DND-41 (cell line): Measurements from ENCODE around the gene TRAPPC2L.

Experiments used
- CTCF ChIP-seq: IDR thresholded peaks from 2 replicates; pipeline ENCODE4 v1.5.1; 2012; ENCODE audit warnings: borderline replicate concordance, low read length, moderate library complexity, mild to moderate bottlenecking; ENCODE audit not compliant: poor library complexity, severe bottlenecking; ENCODE audit errors: extremely low read depth
- EZH2 ChIP-seq: IDR thresholded peaks from 3 replicates; pipeline ENCODE4 v1.6.1; 2012; ENCODE audit warnings: borderline replicate concordance, low read depth, mild to moderate bottlenecking, moderate library complexity, low read length, inconsistent platforms; ENCODE audit not compliant: severe bottlenecking

GRCh38 chr16:88865310-88865709, 8.4 kb downstream of the TRAPPC2L start:
- TF ChIP-seq CTCF (no peak), EZH2 (no peak)
